G401.6 (cell line): Measurements from ENCODE around the gene FLYWCH2.
"Not testable (repeated sequence)": the region's sequence is repeated elsewhere in the genome, so short reads cannot be mapped to it uniquely, and the experiment has no call there.

Source experiments
- FAIRE-seq: peaks from 2 replicates; lab custom pipeline; 2012; peaks lifted over from hg19 to GRCh38; lab: Jason Lieb, UNC

Gene FLYWCH2

GRCh38 chr16:2883458-2883908, 468 bp downstream of the FLYWCH2 start:
- FAIRE-seq: no peak

DNA sequence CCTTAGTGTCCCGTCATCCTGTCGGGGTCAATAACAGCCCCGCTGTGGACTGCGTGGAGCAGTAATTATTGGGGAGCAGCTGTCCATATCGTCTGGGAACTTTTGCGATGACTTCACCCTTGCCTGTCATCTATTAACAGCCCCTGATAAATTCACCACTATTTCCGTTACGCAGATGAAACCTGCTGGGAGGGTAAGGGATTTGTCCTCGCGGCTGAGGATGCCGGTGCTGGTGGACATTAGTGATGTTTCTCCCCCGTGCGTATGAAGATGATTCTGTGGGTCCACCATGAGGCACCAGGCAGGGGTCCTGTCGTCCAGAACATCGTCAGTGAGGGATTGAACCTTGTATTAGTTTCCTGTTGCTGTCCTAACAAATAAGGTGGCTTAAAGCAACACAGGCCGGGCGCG, 1.0 kb downstream of the FLYWCH2 start:
- no peak for FAIRE-seq

- FAIRE-seq: no peak
Observed at GRCh38 chr16:2894231-2894630, 11.2 kb downstream of the FLYWCH2 start.

DNA sequence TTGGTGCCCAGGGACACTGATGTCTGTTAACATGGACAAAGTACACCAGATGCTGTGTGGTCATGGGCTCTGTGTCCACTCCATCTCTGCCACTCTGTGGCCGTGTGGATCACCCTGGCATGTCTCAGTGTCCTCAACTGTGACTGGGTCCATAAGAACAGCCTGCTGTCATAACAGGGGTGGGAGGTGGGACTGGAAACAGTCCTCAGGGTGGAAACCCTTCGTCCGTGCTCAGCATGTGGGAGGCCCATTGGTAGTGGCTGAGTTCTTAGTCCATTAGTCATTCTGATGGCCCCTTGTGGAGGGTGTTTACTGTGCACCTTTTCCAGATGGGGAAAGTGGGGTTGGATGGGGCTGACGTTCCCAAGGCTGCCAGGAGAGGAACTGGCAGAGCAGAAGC, 12.8 kb downstream of the FLYWCH2 start:
- no peak for FAIRE-seq

- no peak for FAIRE-seq
Observed at GRCh38 chr16:2896480-2897010, 13.5 kb downstream of the FLYWCH2 start.

DNA sequence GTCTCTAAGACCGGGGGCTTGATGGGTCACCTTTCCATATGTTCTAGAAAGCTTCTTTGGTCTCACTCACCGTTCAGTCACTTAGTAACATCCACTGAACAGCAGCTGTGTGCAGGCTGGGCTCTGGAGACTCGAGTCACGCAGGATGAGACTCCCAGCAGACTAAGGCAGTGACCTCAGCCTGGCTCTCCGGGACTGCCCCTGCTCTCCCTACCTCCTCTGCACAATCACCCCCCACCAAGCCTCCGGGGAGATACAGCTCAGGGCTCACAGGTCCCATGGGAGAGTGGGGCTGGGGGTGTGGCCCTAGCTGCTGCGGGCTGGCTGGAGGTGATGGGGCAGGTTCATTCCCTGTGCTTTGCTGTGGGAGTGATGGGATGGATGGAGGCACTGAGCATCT, 14.1 kb downstream of the FLYWCH2 start:
- FAIRE-seq: no peak

DNA sequence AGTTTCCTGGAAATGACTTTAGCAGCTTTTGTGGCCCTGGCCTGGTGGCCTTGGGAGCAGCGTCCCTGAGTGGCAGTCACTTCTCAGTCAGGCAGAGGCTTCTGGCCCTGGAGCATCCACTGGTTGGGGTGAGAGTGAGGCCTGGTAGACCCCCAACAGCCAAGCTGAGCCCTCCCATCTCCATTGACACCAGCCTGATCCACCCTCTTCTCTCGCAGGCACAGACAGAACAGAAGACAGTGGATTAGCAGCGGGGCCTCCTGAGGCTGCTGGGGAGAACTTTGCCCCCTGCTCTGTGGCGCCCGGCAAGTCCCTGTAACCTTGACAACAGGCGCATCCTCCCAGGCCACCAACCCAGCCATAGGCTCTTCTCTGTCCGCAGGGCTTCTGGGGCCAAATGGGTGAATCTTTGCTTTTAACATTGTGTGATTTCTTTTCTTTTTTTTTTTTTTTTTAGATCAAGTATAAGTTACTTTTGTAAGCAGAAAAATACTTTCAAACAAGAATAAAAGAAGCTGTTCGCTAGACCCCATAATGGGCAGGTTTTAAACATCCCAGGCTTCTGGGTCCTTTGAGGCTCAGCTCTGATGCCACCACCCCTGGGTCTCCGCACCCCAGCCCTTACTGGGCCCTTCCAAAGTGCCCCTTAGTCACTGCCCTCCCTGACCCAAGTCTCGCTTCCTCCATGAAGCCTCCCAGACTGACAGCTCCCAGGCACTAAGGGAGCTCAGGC, 16.0 kb downstream of the FLYWCH2 start:
- FAIRE-seq: no peak

- FAIRE-seq: no peak
Observed at GRCh38 chr16:2899564-2900072, 16.6 kb downstream of the FLYWCH2 start.

DNA sequence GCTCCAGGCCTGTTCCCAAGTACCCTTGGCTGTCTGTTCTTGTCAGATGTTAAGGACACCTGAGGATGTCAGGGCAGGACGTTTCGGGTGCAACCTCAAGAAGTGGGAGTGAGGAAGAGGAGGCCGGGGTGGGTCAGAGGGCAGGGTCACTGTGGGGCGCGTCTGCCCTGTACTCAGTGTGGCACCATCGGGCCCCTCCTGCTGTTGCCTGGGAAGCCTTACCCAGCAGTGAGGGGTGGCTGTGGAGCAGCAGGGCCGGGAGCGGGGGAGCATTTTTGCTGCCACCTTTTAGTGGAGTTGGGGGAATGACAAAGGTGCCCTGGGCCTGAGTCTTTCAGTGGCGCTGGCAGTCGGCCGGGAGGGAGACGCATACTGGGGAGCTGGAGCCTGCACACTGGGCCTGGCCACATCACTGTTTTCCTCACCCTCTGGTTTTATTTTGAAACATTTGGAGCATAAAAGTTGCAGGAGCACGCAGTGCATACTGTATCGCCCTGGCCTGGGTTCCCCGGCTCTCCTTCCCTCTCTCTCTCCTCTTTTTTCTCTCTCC, 17.6 kb downstream of the FLYWCH2 start:
- no peak for FAIRE-seq

GRCh38 chr16:2902337-2903130, 19.5 kb downstream of the FLYWCH2 start:
- FAIRE-seq: no peak

DNA sequence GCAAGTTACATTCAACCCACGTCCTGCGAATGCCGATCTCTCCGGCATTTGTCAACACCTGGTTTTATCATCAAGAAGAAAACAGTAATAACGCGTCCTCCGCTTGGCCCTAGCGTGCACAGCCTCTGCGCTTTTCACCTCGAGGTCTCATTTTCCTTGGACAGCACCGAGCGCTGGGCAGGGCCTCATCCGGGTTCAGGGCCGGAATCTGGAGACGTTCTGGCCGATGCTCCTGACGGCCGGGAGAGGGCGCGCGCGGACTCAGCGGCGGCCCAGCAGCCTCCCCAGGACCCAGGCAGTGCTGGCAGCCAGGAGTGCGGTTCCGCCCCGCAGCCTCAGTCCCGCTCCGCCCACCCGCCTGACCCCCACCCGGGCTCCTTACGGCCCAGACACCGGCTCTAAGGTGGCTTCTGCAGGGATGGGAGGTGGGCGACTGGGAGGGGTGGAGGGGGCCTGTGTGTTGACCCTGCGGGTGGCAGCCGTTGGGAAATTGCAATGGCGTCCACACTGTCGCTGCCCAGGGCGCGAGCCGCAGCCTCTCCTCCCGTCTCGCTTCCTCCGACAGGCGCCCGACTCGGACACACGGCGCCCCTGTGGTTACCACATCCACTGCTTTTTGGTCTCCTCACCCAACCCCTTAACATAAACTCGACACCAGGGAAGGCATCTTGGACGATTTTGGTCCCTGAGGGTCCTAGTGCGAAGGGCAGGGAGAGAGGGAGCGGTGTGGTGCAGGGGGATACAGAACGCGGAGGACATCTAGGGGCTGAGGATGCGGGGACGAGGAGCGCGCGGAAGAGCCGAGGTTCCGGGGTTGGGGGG, 21.3 kb downstream of the FLYWCH2 start:
- FAIRE-seq: peak; percentile 92

- FAIRE-seq: no peak
Observed at GRCh38 chr16:2904922-2905240, 21.9 kb downstream of the FLYWCH2 start.

DNA sequence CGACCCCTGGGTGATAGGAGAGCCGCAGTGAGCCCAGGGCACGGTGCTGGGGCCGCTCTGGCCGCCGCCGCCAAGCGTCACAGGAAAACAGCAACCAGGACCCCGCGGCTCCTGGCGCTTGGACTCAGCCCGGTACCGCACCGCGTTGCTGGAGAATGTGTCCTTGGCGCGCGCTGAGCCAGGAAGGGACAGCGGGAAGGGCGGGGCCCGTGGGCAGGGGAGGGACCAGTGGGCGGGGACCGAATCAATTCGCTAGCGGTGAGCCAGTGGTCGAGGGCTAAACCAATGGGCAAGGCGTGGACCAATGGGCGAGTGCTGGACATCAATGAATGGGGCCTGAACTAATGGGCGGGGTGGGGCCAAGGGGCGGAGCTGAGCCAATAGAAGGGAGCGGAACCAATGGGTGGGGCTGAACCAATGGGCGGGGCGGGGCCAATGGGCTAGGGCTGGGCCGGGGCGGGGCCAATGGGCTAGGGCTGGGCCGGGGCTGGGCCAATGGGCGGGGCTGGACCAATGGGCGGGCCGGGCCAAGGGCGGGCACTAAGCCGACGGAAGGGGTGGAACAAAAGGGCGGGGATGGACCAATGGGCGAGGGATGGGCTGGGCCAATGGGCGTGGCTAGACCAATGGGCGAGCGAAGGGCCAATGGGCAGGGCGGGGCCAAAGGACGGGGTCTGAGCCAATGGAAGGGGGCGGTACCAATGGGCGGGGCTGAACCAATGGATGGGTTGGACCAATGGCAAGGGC, 22.4 kb downstream of the FLYWCH2 start:
- FAIRE-seq: peak; percentile 97

DNA sequence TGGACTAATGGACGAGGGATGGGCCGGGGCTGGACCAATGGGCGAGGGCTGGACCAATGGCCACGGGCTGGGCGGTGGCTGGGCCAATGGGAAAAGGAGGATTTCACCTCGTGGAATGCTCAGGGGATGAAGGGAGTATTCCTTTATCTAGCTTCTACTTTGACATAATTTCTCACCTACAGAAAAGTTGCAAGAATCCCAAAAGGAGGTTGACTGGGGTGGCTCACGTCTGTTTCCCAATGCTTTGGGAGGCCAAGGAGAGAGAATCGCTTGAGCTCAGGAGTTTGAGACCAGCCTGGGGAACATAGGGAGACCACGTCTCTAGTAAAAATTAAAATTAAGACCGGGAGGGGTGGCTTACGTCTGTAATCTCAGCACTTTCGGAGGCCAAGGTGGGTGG, 23.0 kb downstream of the FLYWCH2 start:
- FAIRE-seq: no peak

GRCh38 chr16:2907084-2907753, 24.2 kb downstream of the FLYWCH2 start:
- FAIRE-seq: not testable (repeated sequence)

DNA sequence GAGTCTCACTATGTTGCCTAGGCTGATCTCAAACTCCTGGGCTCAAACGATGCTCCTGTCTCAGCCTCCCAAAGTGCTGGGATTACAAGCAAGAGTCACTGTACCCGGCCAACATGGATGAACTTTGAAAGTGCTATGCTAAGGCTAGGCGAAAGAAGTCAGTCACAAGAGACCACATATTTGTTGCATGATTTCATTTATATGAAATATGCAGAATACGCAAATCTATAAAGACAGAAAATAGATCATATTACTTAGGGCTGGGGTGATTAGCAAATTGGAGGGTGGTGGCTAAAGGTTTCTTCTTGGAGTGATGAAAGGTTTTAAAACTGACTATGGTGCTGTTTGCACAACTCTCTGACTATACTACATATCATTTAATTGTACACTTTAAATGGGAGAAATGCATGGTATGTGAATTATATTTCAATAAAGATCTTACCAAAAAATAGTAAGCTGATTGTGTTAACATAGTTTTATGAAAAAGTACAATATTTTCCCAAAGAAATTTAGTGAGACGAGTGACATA, 27.5 kb downstream of the FLYWCH2 start:
- FAIRE-seq: no peak

DNA sequence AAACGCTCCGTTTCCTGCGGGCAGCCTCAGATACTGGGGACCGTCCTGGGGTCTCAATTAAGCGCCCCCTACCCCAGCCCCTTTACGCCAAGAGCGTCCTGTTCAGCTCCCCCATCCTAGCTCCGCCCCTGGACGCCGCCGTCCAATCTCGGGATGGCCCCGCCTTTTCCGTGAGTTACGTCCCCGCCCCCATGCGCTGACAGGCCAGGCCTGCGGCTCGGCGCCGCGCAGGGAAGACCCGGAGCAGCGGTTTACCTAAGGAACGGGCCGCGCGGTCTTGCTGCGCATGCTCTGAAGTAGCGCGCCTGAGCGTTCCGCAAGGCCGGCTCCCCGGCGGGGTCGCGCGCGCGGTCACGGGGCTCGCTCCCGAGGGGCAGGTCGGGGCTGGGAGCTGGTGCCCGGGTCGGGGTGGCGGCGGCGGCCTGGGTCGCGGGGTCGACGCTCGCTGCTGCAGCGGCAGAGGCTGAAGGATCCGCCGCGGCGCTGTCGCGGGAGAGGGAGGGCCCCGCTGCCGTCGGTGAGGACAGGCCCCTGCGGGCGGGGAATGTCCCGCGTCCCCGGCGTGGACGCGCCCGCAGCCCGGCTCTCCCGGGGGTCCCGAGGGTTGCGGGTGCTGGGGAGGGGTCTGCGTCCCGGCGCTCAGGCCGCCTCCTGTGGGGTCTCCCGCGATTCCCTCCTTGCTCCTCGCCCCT, 28.8 kb downstream of the FLYWCH2 start, which contains the start of gene FLYWCH1:
Gene FLYWCH1, plus strand, starts transcription at position 294 of the 692 bp plus-strand sequence. CDS start 17,755 bp downstream, outside the sequence.
- peak; percentile 92 for FAIRE-seq

GRCh38 chr16:2912330-2913199, 29.6 kb downstream of the FLYWCH2 start:
- no peak for FAIRE-seq

- no peak for FAIRE-seq
Observed at GRCh38 chr16:2913603-2914002, 30.6 kb downstream of the FLYWCH2 start.
